ENCODE results near the gene TMEM132D. TPM values are rescaled to one million over a fixed set of nuclear protein-coding genes. Genes with fewer than 3 reads are reported as not detected.
"Not testable (repeated sequence)": the region's sequence is repeated elsewhere in the genome, so short reads cannot be mapped to it uniquely, and the experiment has no call there.

Gene TMEM132D
- total RNA-seq, 4 donors from 2014 or later: 0.35 TPM; not detected in 3

GRCh38 chr12:129063600-129063999 is 840.2 kb downstream of the TMEM132D start:
- Histone ChIP-seq H3K27me3 (no peaks in the 10 kb centered on the region), H3K27ac (no peak overlapping the region), H3K9me3 (no peaks in the 10 kb centered on the region), H3K4me1 (no peaks in the 10 kb centered on the region), H3K36me3 (no peaks in the 10 kb centered on the region), H3K4me3 (no peak overlapping the region)
- intact Hi-C loops (cut with DNase I; ENCODE audit: low total_unique reads): no loop called here
- no peak for TF ChIP-seq POLR2A (IDR thresholded peaks at IDR 0.05)
- TF ChIP-seq, protein P1, sequence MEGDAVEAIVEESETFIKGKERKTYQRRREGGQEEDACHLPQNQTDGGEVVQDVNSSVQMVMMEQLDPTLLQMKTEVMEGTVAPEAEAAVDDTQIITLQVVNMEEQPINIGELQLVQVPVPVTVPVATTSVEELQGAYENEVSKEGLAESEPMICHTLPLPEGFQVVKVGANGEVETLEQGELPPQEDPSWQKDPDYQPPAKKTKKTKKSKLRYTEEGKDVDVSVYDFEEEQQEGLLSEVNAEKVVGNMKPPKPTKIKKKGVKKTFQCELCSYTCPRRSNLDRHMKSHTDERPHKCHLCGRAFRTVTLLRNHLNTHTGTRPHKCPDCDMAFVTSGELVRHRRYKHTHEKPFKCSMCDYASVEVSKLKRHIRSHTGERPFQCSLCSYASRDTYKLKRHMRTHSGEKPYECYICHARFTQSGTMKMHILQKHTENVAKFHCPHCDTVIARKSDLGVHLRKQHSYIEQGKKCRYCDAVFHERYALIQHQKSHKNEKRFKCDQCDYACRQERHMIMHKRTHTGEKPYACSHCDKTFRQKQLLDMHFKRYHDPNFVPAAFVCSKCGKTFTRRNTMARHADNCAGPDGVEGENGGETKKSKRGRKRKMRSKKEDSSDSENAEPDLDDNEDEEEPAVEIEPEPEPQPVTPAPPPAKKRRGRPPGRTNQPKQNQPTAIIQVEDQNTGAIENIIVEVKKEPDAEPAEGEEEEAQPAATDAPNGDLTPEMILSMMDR (IDR thresholded peaks at IDR 0.05): no peak
- no peak for DNase-seq

GRCh38 chr12:129053232-129053631 is 850.6 kb downstream of the TMEM132D start:
- no peak overlapping the region for H3K4me3 ChIP-seq
- H3K9me3 ChIP-seq: no peaks in the 10 kb centered on the region
- intact Hi-C loops (cut with DNase I; ENCODE audit: low total_unique reads): no loop called here
- no peak for TF ChIP-seq POLR2A (IDR thresholded peaks at IDR 0.05)
- TF ChIP-seq, protein P1 (IDR thresholded peaks at IDR 0.05): no peak
- H3K36me3 ChIP-seq: no peaks in the 10 kb centered on the region
- H3K4me1 ChIP-seq: no peaks in the 10 kb centered on the region
- no peak overlapping the region for H3K27ac ChIP-seq
- no peaks in the 10 kb centered on the region for H3K27me3 ChIP-seq
- no peak for DNase-seq

- no peaks in the 10 kb centered on the region for H3K27me3 ChIP-seq
- H3K27ac ChIP-seq: no peak overlapping the region
- intact Hi-C loops (cut with DNase I; ENCODE audit: low total_unique reads): no loop called here
- no peak for DNase-seq
- TF ChIP-seq POLR2A (IDR thresholded peaks at IDR 0.05): no peak
- TF ChIP-seq, protein P1 (IDR thresholded peaks at IDR 0.05): no peak
- no peaks in the 10 kb centered on the region for H3K9me3 ChIP-seq
- H3K4me3 ChIP-seq: no peak overlapping the region
- H3K36me3 ChIP-seq: no peaks in the 10 kb centered on the region
- H3K4me1 ChIP-seq: no peaks in the 10 kb centered on the region
These were observed 851.5 kb downstream of the TMEM132D start for GRCh38 chr12:129052373-129052772.

DNA sequence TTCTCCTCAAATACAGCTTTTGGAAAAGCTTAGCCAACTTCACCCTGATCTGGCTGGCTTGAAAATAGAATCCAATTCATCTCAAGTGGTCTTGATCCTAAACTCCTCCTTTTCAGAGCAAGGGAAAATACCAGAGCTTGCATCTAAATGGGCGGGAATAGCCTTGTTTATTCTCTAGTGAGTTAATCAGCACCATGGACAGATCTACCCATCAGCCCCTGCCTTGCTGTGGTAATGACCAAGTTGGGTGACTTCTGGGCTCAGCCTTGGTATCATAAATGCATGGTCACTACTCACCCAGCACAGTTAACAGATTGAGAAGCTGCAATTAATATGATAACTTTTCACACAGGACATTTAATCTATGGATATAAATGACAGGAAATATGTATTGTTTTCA is 853.9 kb downstream of the TMEM132D start:
- Histone ChIP-seq H3K4me3 (no peak overlapping the region), H3K36me3 (no peaks in the 10 kb centered on the region), H3K9me3 (no peaks in the 10 kb centered on the region), H3K4me1 (no peaks in the 10 kb centered on the region), H3K27ac (no peak overlapping the region), H3K27me3 (no peaks in the 10 kb centered on the region)
- intact Hi-C loops (cut with DNase I; ENCODE audit: low total_unique reads): no loop called here
- DNase-seq: no peak
- TF ChIP-seq, protein P1 (IDR thresholded peaks at IDR 0.05): no peak
- no peak for TF ChIP-seq POLR2A (IDR thresholded peaks at IDR 0.05)

GRCh38 chr12:129043334-129043733 is 860.5 kb downstream of the TMEM132D start:
- H3K4me1 ChIP-seq; H3K27ac ChIP-seq; H3K36me3 ChIP-seq; H3K9me3 ChIP-seq; H3K4me3 ChIP-seq; DNase-seq; intact Hi-C loops (cut with DNase I; ENCODE audit: low total_unique reads); H3K27me3 ChIP-seq: not testable (repeated sequence)

GRCh38 chr12:129036135-129036534 is 867.7 kb downstream of the TMEM132D start:
- Histone ChIP-seq H3K4me1 (no peaks in the 10 kb centered on the region), H3K27ac (no peak overlapping the region), H3K4me3 (no peak overlapping the region), H3K27me3 (no peaks in the 10 kb centered on the region), H3K9me3 (no peaks in the 10 kb centered on the region), H3K36me3 (no peaks in the 10 kb centered on the region)
- no peak for TF ChIP-seq POLR2A (IDR thresholded peaks at IDR 0.05)
- TF ChIP-seq, protein P1 (IDR thresholded peaks at IDR 0.05): no peak
- no peak for DNase-seq
- intact Hi-C loops (cut with DNase I; ENCODE audit: low total_unique reads): no loop called here
